ENCODE results near the gene PFN3.
A peak's percentile ranks its signal among the peaks of the same experiment; 100 is the strongest.

Gene PFN3

GRCh38 chr5:177402271-177403043 is 2.0 kb upstream of the PFN3 start:
- Histone ChIP-seq H3K27ac (ENCODE audit: low read length) (no peak overlapping the region), H3K4me3 (ENCODE audit: low read length) (peak overlapping the region; percentile 82), H3K79me2 (ENCODE audit: low read length) (no peaks in the 10 kb centered on the region), H3K9ac (ENCODE audit: low read length) (no peak overlapping the region), H2AFZ (ENCODE audit: low read depth, low read length) (no peak overlapping the region), H4K20me1 (ENCODE audit: insufficient read depth, low read length) (no peaks in the 10 kb centered on the region), H3K36me3 (replicated peaks; ENCODE audit: low read depth, low read length) (no peaks in the 10 kb centered on the region), H3K9me3 (ENCODE audit: insufficient read depth, low read length) (no peaks in the 10 kb centered on the region), H3K27me3 (ENCODE audit: low read depth, low read length) (peaks cover 17% of the 10 kb centered on the region), H3K4me1 (ENCODE audit: low read length) (peaks cover 19% of the 10 kb centered on the region), H3K4me2 (ENCODE audit: low read length) (peak overlapping the region; percentile 94)
- TF ChIP-seq CTCF (IDR thresholded peaks at IDR 0.05; ENCODE audit: low read depth, low read length) (no peak), EZH2phosphoT487 (IDR thresholded peaks at IDR 0.05; ENCODE audit: low read depth) (no peak)

- Histone ChIP-seq H3K79me2 (ENCODE audit: low read length) (no peaks in the 10 kb centered on the region), H3K9me3 (ENCODE audit: insufficient read depth, low read length) (no peaks in the 10 kb centered on the region), H3K27me3 (ENCODE audit: low read depth, low read length) (peaks cover 13% of the 10 kb centered on the region), H3K36me3 (replicated peaks; ENCODE audit: low read depth, low read length) (no peaks in the 10 kb centered on the region), H3K27ac (ENCODE audit: low read length) (no peak overlapping the region), H4K20me1 (ENCODE audit: insufficient read depth, low read length) (no peaks in the 10 kb centered on the region), H3K4me3 (ENCODE audit: low read length) (no peak overlapping the region), H2AFZ (ENCODE audit: low read depth, low read length) (no peak overlapping the region), H3K4me2 (ENCODE audit: low read length) (no peak overlapping the region), H3K4me1 (ENCODE audit: low read length) (peaks cover 2% of the 10 kb centered on the region; the same call in 1 of the 2 replicates), H3K9ac (ENCODE audit: low read length) (no peak overlapping the region)
- TF ChIP-seq EZH2phosphoT487 (IDR thresholded peaks at IDR 0.05; ENCODE audit: low read depth) (no peak), CTCF (IDR thresholded peaks at IDR 0.05; ENCODE audit: low read depth, low read length) (no peak)
Observed at GRCh38 chr5:177397875-177398390, 2.5 kb downstream of the PFN3 start.

- Histone ChIP-seq H3K4me2 (ENCODE audit: low read length) (no peak overlapping the region), H3K27me3 (ENCODE audit: low read depth, low read length) (0 out of 2 replicates have a peak, but pooled peaks cover 3% of the 10 kb centered on the region), H3K4me3 (ENCODE audit: low read length) (no peak overlapping the region), H3K9ac (ENCODE audit: low read length) (no peak overlapping the region), H4K20me1 (ENCODE audit: insufficient read depth, low read length) (no peaks in the 10 kb centered on the region), H3K4me1 (ENCODE audit: low read length) (no peaks in the 10 kb centered on the region), H3K79me2 (ENCODE audit: low read length) (no peaks in the 10 kb centered on the region), H2AFZ (ENCODE audit: low read depth, low read length) (no peak overlapping the region), H3K27ac (ENCODE audit: low read length) (no peak overlapping the region), H3K36me3 (replicated peaks; ENCODE audit: low read depth, low read length) (no peaks in the 10 kb centered on the region), H3K9me3 (ENCODE audit: insufficient read depth, low read length) (no peaks in the 10 kb centered on the region)
- TF ChIP-seq CTCF (IDR thresholded peaks at IDR 0.05; ENCODE audit: low read depth, low read length) (no peak), EZH2phosphoT487 (IDR thresholded peaks at IDR 0.05; ENCODE audit: low read depth) (no peak)
Observed at GRCh38 chr5:177396807-177397206, 3.7 kb downstream of the PFN3 start.

GRCh38 chr5:177396078-177396477 is 4.4 kb downstream of the PFN3 start:
- Histone ChIP-seq H3K79me2 (ENCODE audit: low read length) (no peaks in the 10 kb centered on the region), H3K27me3 (ENCODE audit: low read depth, low read length) (0 out of 2 replicates have a peak, but pooled peaks cover 3% of the 10 kb centered on the region), H3K27ac (ENCODE audit: low read length) (no peak overlapping the region), H3K9me3 (ENCODE audit: insufficient read depth, low read length) (no peaks in the 10 kb centered on the region), H3K4me2 (ENCODE audit: low read length) (no peak overlapping the region), H3K9ac (ENCODE audit: low read length) (no peak overlapping the region), H3K36me3 (replicated peaks; ENCODE audit: low read depth, low read length) (no peaks in the 10 kb centered on the region), H3K4me3 (ENCODE audit: low read length) (no peak overlapping the region), H3K4me1 (ENCODE audit: low read length) (no peaks in the 10 kb centered on the region), H4K20me1 (ENCODE audit: insufficient read depth, low read length) (no peaks in the 10 kb centered on the region), H2AFZ (ENCODE audit: low read depth, low read length) (no peak overlapping the region)
- TF ChIP-seq CTCF (IDR thresholded peaks at IDR 0.05; ENCODE audit: low read depth, low read length), result no peak
- no peak for TF ChIP-seq EZH2phosphoT487 (IDR thresholded peaks at IDR 0.05; ENCODE audit: low read depth)

Measured in OCI-LY3 (cell line).